GM23248 (cell line): ENCODE measurements around the gene CELA3A. TPM values are rescaled to one million over a fixed set of nuclear protein-coding genes. Genes with fewer than 3 reads are reported as not detected.
A peak's percentile ranks its signal among the peaks of the same experiment; 100 is the strongest.
"Not testable (repeated sequence)": the region's sequence is repeated elsewhere in the genome, so short reads cannot be mapped to it uniquely, and the experiment has no call there.

Experiments
- DNase-seq: peaks from one replicate; pipeline ENCODE4 v3.0.0-alpha.2; 2015
- H2AFZ ChIP-seq: fragments of 200-600 bp; sonication (generic); 2 replicates; pipeline ENCODE4 v1.6.1; 2016; ENCODE audit warnings: antibody characterized with exemption
- H3F3A ChIP-seq: fragments of 200-600 bp; sonication (generic); 2 replicates; pipeline ENCODE4 v1.6.1; 2016; ENCODE audit warnings: mild to moderate bottlenecking, antibody characterized with exemption, mixed run types; ENCODE audit not compliant: insufficient read depth
- H3K27ac ChIP-seq: fragments of 200-600 bp; sonication (generic); 2 replicates; pipeline ENCODE4 v1.5.1; 2016; ENCODE audit warnings: mild to moderate bottlenecking
- H3K27me3 ChIP-seq: fragments of 200-600 bp; sonication (generic); replicated peaks from 2 replicates; pipeline ENCODE4 v1.6.1; 2016; ENCODE audit warnings: mild to moderate bottlenecking; ENCODE audit not compliant: insufficient read depth
- H3K36me3 ChIP-seq: fragments of 200-600 bp; sonication (generic); 2 replicates; pipeline ENCODE4 v1.6.1; 2016; ENCODE audit warnings: low read depth, mild to moderate bottlenecking
- H3K4me1 ChIP-seq: fragments of 200-600 bp; sonication (generic); 2 replicates; pipeline ENCODE4 v1.6.1; 2016; ENCODE audit warnings: mild to moderate bottlenecking; ENCODE audit not compliant: insufficient read depth
- H3K4me2 ChIP-seq: fragments of 200-600 bp; sonication (generic); one replicate; pipeline ENCODE4 v1.6.1; 2016; ENCODE audit warnings: mild to moderate bottlenecking; ENCODE audit not compliant: unreplicated experiment
- H3K4me3 ChIP-seq: fragments of 200-600 bp; sonication (generic); 2 replicates; pipeline ENCODE4 v1.5.1; 2016; ENCODE audit warnings: mild to moderate bottlenecking
- H3K79me2 ChIP-seq: fragments of 200-600 bp; sonication (generic); 2 replicates; pipeline ENCODE4 v1.6.1; 2016; ENCODE audit warnings: mild to moderate bottlenecking; ENCODE audit not compliant: insufficient read depth
- H3K9ac ChIP-seq: fragments of 200-600 bp; sonication (generic); 2 replicates; pipeline ENCODE4 v1.6.1; 2016; ENCODE audit warnings: mild to moderate bottlenecking
- H3K9me2 ChIP-seq: fragments of 200-600 bp; sonication (generic); 2 replicates; pipeline ENCODE4 v1.6.1; 2016; ENCODE audit warnings: mixed run types, mild to moderate bottlenecking, moderate library complexity; ENCODE audit not compliant: insufficient read depth
- H3K9me3 ChIP-seq: fragments of 200-600 bp; sonication (generic); one replicate; pipeline ENCODE4 v1.6.1; 2017; ENCODE audit warnings: low read depth
- H4K20me1 ChIP-seq: fragments of 200-600 bp; sonication (generic); 2 replicates; pipeline ENCODE4 v1.6.0; 2016; ENCODE audit not compliant: insufficient read depth
- WGBS, 2 experiments: methylation state at CpG; one replicate each; pipeline ENCODE4 v1.1.6; 2015 to 2017; ENCODE audit warnings: low lambda C conversion rate in 2 of 2, low coverage in 1 of 2; ENCODE audit errors: missing lambda C conversion rate in 2 of 2; 5-methylcytosine and 5-hydroxymethylcytosine counted together
- in situ Hi-C: fragments of 300-500 bp; cut with MboI; formaldehyde crosslinking; loops from 2 replicates; pipeline ENCODE4 v1.15.0; 2020
- polyA plus RNA-seq: library from polyadenylated mRNA; unstranded; fragments of >200 nt; fragmentation: Nextera tagmentation; extraction: Ambion mirVana; gene quantifications from 2 replicates; pipeline ENCODE4 v1.2.1, GENCODE V29; 2016
- total RNA-seq: library from RNA; depleted of rRNA; stranded (reverse); fragments of >200 nt; shearing (Covaris generic); gene quantifications from 2 replicates; pipeline ENCODE4 v1.2.3, GENCODE V29; 2014

Gene CELA3A
- total and polyA plus RNA-seq, 2 experiments from 2014 or later, result not detected

DNA sequence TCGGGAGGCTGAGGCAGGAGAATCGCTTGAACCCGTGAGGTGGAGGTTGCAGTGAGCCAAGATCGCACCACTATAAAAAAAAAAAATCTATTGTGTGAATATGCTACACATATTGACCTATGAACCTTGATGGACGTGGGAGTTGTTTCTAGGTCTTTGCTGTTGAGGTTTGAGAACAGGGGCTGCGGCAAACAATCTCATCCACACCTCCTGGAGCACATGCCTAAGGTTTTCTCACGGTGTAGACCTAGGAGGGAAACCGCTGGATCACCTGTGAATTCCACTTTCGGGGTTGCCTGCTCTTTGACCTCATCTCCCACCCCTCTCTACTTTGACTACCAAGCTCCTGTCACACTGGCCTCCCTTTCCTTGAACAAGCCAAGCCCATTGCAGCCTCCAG, 26.2 kb upstream of the CELA3A start:
- H3K4me2 ChIP-seq, H3K9ac ChIP-seq, H3K4me1 ChIP-seq, H3K9me3 ChIP-seq, H2AFZ ChIP-seq, H3K9me2 ChIP-seq, DNase-seq, H3K4me3 ChIP-seq, H3K36me3 ChIP-seq, H3K79me2 ChIP-seq, in situ Hi-C loops, H3K27me3 ChIP-seq, H3K27ac ChIP-seq, H4K20me1 ChIP-seq, H3F3A ChIP-seq: not testable (repeated sequence)
- 89% methylated on average over 6 to 9 of the region's 9 CpGs for WGBS, 2 experiments

DNA sequence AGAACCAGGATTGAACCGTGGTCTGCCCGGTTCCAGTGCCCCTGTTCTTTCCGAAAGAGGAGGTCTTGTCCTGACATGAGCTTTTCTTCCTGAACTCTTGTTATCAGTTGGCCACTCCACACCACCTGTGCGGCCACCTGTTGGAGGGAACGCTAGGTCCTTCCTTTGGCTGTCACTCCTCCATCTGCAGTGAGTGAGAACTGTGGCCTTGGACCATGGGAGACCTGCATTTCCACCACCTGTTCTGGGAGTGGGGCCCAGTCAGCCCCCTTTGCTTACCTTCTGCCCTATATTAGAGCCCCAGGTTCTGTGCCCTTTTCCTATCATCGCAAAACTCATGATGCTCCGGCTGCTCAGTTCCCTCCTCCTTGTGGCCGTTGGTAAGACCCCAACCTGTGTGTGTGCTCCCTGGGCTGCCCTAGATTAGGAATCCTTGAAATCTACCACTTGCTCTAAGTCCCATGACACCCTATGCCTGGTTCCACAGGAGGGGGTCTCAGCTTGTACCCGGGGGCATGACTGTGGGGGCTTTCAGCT, 24.7 kb upstream of the CELA3A start, which contains the start of gene CELA3B:
Gene CELA3B (plus strand): TSS at position 320 of the 537 bp plus-strand sequence. CDS start 18 bp downstream, at position 338.
- H3K4me1 ChIP-seq, H3K27me3 ChIP-seq, H3K79me2 ChIP-seq, H3K36me3 ChIP-seq, in situ Hi-C loops, H2AFZ ChIP-seq, H3K9me2 ChIP-seq, H3K9ac ChIP-seq, H3K4me2 ChIP-seq, H3F3A ChIP-seq, H3K27ac ChIP-seq, H3K4me3 ChIP-seq, H4K20me1 ChIP-seq, DNase-seq, H3K9me3 ChIP-seq: not testable (repeated sequence)
- WGBS, 2 experiments, result 83 to 85% methylated on average over 9 of the region's 9 CpGs

DNA sequence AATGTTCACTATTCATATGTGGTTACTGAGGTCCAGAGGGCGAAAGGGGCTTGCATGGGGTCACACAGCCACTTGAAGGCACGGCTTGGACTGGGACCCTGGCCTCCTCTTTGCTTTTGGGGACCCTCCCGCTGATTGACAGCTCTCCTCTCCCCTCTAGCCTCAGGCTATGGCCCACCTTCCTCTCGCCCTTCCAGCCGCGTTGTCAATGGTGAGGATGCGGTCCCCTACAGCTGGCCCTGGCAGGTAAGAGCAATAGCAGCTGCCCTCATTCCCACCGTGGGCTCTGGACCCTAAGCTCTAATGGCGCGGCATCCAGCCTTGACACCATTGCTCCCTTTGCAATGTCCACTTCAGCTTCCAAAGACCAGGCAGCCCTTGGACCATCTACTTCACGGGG, 23.2 kb upstream of the CELA3A start:
- in situ Hi-C loops, H2AFZ ChIP-seq, H3K9ac ChIP-seq, H3K4me2 ChIP-seq, H3F3A ChIP-seq, H3K9me3 ChIP-seq, H4K20me1 ChIP-seq, H3K4me3 ChIP-seq, H3K4me1 ChIP-seq, DNase-seq, H3K27me3 ChIP-seq, H3K27ac ChIP-seq, H3K9me2 ChIP-seq, H3K36me3 ChIP-seq, H3K79me2 ChIP-seq: not testable (repeated sequence)
- 84 to 87% methylated on average over 10 to 11 of the region's 11 CpGs for WGBS, 2 experiments

DNA sequence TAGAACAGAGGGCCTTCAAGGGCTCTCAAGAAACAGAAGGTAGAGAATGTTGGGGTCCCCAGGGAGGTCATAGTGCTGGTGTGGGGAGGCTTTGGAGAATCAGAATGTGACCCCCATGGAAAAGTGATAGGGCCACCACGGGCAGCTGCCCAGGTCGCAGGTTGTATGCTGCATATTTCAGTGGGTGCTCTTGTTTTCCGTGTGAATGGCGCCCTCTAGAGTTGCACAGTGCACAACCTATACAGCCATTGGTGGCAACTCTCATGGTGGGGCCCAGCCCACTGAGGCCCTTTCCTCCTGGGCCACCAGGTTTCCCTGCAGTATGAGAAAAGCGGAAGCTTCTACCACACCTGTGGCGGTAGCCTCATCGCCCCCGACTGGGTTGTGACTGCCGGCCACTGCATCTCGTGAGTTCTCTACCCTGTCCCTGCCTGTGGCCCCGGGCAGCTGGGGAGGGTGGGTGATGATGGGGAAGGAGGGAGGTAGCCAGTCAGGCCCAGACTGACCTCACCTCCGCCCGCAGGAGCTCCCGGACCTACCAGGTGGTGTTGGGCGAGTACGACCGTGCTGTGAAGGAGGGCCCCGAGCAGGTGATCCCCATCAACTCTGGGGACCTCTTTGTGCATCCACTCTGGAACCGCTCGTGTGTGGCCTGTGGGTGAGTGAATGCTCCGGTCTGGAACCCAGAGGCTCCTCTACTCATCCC, 20.8 kb upstream of the CELA3A start:
- WGBS, 2 experiments, result 70 to 90% methylated on average over 6 to 16 of the region's 21 CpGs
- H3K27me3 ChIP-seq, in situ Hi-C loops, H3K4me2 ChIP-seq, H3K9me2 ChIP-seq, H3K4me1 ChIP-seq, H3K36me3 ChIP-seq, H4K20me1 ChIP-seq, DNase-seq, H3K4me3 ChIP-seq, H3K9ac ChIP-seq, H3F3A ChIP-seq, H3K27ac ChIP-seq, H3K79me2 ChIP-seq, H3K9me3 ChIP-seq, H2AFZ ChIP-seq: not testable (repeated sequence)

DNA sequence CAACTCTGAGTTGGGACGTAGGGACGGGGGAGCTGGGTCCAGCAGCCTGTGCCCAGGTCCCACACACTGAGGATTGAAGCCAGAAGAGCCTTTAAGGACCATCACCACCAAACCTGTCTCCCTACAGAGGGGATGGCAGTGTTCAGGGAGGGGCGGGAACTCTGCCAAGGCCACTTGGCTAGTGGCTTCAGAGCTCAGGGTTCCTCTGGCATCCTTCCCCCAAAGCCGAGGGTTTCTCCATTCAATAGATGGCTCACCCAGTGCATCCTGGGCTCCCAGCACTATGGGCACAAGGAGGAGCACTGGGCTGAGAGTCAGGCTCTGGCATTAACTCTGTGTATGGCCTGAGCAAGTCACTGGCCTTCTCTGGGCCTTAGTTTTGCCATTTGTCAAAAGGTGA, 20.2 kb upstream of the CELA3A start:
- H3F3A ChIP-seq, H3K27ac ChIP-seq, H2AFZ ChIP-seq, H3K36me3 ChIP-seq, H3K4me1 ChIP-seq, H3K27me3 ChIP-seq, H3K9me2 ChIP-seq, in situ Hi-C loops, H3K4me2 ChIP-seq, H4K20me1 ChIP-seq, H3K4me3 ChIP-seq, H3K79me2 ChIP-seq, H3K9ac ChIP-seq, DNase-seq, H3K9me3 ChIP-seq: not testable (repeated sequence)
- WGBS, 2 experiments, result 58% methylated on average over 2 of the region's 4 CpGs

DNA sequence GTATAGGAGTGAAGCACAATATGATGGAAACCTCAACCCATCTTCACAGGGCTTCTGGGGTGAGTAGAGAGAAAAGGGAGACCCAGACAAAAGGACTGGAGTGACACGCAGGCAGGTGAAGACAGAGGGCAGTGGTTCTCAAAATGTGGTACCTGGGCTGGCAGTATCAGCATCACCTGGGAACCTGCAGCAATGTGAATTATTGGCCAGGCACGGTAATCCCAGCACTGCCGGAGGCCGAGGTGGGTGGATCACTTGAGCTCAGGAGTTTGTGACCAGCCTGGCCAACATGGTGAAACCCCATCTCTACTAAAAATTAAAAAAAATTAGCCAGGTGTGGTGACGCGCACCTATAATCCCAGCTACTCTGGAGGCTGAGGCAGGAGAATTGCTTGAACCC, 19.3 kb upstream of the CELA3A start:
- H3K4me1 ChIP-seq, H3K27ac ChIP-seq, H3K36me3 ChIP-seq, H3K9me2 ChIP-seq, H3K9ac ChIP-seq, DNase-seq, H3K4me3 ChIP-seq, H3K79me2 ChIP-seq, H3K9me3 ChIP-seq, H3F3A ChIP-seq, H3K4me2 ChIP-seq, H2AFZ ChIP-seq, in situ Hi-C loops, H3K27me3 ChIP-seq, H4K20me1 ChIP-seq: not testable (repeated sequence)
- WGBS, 2 experiments, result 81 to 83% methylated on average over 6 of the region's 6 CpGs

DNA sequence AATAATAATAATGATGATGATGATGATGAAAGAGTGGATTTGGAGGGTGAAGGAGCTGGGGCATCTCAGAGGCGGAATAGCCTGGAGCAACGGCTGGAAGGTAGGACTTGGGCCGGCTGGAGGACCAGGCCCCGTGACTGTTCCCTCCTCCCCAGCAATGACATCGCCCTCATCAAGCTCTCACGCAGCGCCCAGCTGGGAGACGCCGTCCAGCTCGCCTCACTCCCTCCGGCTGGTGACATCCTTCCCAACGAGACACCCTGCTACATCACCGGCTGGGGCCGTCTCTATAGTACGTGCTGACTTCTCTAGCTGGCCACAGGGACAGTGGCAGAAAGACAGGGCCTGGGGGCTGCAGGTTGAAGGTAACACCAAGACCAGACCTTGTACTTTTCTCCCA, 17.9 kb upstream of the CELA3A start:
- in situ Hi-C loops, H2AFZ ChIP-seq, H3F3A ChIP-seq, H3K27ac ChIP-seq, H3K9me3 ChIP-seq, H3K36me3 ChIP-seq, H3K4me1 ChIP-seq, H3K9me2 ChIP-seq, H3K4me3 ChIP-seq, H3K27me3 ChIP-seq, H3K9ac ChIP-seq, H3K4me2 ChIP-seq, H4K20me1 ChIP-seq, H3K79me2 ChIP-seq: not testable (repeated sequence)
- peak; percentile 26 for DNase-seq
- 40 to 57% methylated on average over 5 to 9 of the region's 15 CpGs for WGBS, 2 experiments

DNA sequence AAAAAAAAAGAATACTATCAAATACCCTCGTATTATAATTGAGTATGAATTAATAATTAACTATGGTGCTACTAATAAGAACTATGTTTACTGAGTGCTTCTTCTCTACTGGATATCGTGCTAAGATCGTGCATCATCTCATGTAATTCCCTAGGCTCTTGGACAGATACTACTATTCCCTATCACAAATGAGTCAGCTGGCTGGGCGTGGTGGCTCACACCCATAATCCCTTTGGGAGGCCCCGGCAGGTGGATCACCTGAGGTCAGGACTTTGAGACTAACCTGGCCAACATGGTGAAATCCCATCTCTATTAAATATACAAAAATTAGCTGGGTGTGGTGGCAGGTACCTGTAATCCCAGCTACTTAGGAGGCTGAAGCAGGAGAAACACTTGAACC, 15.6 kb upstream of the CELA3A start:
- H3K9me2 ChIP-seq, H3K27me3 ChIP-seq, H3K9ac ChIP-seq, in situ Hi-C loops, H3K4me1 ChIP-seq, H3K27ac ChIP-seq, H3K79me2 ChIP-seq, H3K4me2 ChIP-seq, H3K9me3 ChIP-seq, H3F3A ChIP-seq, H2AFZ ChIP-seq, H4K20me1 ChIP-seq, DNase-seq, H3K36me3 ChIP-seq, H3K4me3 ChIP-seq: not testable (repeated sequence)
- WGBS, 2 experiments, result 25 to 30% methylated on average over 3 of the region's 5 CpGs
